ENCODE results near the gene KCNF1.

DNA sequence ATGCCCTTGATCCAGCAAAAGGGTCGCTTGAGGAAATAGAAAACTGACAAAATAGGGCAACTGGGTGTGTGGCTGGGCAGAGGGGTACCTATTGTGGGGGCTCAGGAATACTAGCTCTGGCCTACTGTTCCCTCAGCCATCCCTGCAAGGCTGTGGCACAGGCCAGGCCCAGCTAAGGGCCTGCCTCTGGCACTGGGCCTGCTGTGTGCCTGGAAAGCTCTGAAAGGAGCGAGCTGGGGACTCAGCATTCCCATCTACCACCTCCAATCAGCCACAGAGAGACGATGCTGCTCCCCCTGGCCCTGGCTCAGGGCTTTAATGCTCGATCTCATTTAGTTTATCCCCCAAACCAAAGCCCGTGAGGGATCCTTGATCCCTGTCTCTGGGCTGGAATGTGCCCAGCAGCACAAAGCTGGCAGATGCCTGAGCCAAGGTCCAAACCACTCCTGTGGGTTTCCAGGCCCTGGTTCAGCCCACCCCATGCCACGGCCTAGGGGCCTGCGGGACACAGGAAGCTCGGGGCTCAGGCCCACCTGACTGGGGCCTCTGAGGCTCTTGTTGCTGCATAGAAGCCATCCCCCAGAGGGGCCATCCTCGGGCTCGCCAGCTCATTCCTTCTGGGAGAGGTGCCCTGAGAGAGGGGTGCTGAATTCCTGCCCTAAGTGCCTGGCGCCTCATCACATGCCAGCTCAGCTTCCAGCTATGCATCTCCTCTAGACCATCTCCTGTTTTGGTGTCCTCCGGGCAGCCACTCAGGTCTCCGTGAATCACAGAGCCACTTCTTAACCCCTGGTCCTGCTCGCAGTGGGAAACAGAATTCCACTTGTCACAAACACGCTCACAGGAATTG is 43.0 kb upstream of the KCNF1 start:
- TF ChIP-seq POLR2A (IDR thresholded peaks at IDR 0.05) = no peak
- TF ChIP-seq, protein P1, sequence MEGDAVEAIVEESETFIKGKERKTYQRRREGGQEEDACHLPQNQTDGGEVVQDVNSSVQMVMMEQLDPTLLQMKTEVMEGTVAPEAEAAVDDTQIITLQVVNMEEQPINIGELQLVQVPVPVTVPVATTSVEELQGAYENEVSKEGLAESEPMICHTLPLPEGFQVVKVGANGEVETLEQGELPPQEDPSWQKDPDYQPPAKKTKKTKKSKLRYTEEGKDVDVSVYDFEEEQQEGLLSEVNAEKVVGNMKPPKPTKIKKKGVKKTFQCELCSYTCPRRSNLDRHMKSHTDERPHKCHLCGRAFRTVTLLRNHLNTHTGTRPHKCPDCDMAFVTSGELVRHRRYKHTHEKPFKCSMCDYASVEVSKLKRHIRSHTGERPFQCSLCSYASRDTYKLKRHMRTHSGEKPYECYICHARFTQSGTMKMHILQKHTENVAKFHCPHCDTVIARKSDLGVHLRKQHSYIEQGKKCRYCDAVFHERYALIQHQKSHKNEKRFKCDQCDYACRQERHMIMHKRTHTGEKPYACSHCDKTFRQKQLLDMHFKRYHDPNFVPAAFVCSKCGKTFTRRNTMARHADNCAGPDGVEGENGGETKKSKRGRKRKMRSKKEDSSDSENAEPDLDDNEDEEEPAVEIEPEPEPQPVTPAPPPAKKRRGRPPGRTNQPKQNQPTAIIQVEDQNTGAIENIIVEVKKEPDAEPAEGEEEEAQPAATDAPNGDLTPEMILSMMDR (IDR thresholded peaks at IDR 0.05) = no peak
